Mesothelial cell of epicardium (in vitro differentiated cells): ENCODE results near the gene PPP4R2. TPM values are rescaled to one million over a fixed set of nuclear protein-coding genes. Genes with fewer than 3 reads are reported as not detected.

Source experiments
- DNase-seq, 2 experiments: peaks; one replicate each; pipeline ENCODE4 v3.0.0; 2021; ENCODE audit warnings: low spot score in 2 of 2; ENCODE audit not compliant: unreplicated experiment in 2 of 2
- H3K27ac Mint-ChIP-seq: 2 replicates; pipeline ENCODE4 v1.8.0; 2021; ENCODE audit warnings: mixed read lengths
- H3K27me3 Mint-ChIP-seq: 2 replicates; pipeline ENCODE4 v1.8.0; 2021; ENCODE audit warnings: low read depth, mixed read lengths
- H3K36me3 Mint-ChIP-seq: 2 replicates; pipeline ENCODE4 v1.8.0; 2021; ENCODE audit warnings: mixed read lengths
- H3K4me1 Mint-ChIP-seq: 2 replicates; pipeline ENCODE4 v1.8.0; 2021; ENCODE audit warnings: mixed read lengths
- H3K4me3 Mint-ChIP-seq: 2 replicates; pipeline ENCODE4 v1.8.0; 2021; ENCODE audit warnings: mild to moderate bottlenecking, moderate library complexity, mixed read lengths
- H3K9me3 Mint-ChIP-seq: 2 replicates; pipeline ENCODE4 v1.8.0; 2021; ENCODE audit warnings: mixed read lengths
- total RNA-seq: library from RNA; stranded (reverse); gene quantifications from 3 replicates; pipeline ENCODE4 v1.2.1, GENCODE V29; 2021
- TF ChIP-seq, protein P1 (sequence below): fragments of 200-600 bp; sonication (generic); IDR thresholded peaks from one replicate; pipeline ENCODE4 v1.5.0; 2021; ENCODE audit warnings: antibody characterized with exemption; ENCODE audit not compliant: unreplicated experiment

Gene PPP4R2, protein sequence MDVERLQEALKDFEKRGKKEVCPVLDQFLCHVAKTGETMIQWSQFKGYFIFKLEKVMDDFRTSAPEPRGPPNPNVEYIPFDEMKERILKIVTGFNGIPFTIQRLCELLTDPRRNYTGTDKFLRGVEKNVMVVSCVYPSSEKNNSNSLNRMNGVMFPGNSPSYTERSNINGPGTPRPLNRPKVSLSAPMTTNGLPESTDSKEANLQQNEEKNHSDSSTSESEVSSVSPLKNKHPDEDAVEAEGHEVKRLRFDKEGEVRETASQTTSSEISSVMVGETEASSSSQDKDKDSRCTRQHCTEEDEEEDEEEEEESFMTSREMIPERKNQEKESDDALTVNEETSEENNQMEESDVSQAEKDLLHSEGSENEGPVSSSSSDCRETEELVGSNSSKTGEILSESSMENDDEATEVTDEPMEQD
- total RNA-seq, result 111 to 117 TPM (median 116 TPM) in 3 replicates

- Mint-ChIP-seq H3K4me1 (peaks cover 32% of the 10 kb centered on the region), H3K27ac (peak within 1 kb of the TSS; percentile 87), H3K27me3 (no peaks in the 10 kb centered on the region), H3K4me3 (peak within 1 kb of the TSS; percentile 83), H3K9me3 (no peaks in the 10 kb centered on the region), H3K36me3 (peaks cover 6% of the 10 kb centered on the region)
- TF ChIP-seq, protein P1, sequence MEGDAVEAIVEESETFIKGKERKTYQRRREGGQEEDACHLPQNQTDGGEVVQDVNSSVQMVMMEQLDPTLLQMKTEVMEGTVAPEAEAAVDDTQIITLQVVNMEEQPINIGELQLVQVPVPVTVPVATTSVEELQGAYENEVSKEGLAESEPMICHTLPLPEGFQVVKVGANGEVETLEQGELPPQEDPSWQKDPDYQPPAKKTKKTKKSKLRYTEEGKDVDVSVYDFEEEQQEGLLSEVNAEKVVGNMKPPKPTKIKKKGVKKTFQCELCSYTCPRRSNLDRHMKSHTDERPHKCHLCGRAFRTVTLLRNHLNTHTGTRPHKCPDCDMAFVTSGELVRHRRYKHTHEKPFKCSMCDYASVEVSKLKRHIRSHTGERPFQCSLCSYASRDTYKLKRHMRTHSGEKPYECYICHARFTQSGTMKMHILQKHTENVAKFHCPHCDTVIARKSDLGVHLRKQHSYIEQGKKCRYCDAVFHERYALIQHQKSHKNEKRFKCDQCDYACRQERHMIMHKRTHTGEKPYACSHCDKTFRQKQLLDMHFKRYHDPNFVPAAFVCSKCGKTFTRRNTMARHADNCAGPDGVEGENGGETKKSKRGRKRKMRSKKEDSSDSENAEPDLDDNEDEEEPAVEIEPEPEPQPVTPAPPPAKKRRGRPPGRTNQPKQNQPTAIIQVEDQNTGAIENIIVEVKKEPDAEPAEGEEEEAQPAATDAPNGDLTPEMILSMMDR, result no peak
- DNase-seq, result peak; percentile 83 to 93
Measured at GRCh38 chr3:72996473-72997333, at the start of gene PPP4R2. Gene PPP4R2 (plus strand): TSS chr3:72996811. CDS start chr3:72997038, 227 bp downstream.

DNA sequence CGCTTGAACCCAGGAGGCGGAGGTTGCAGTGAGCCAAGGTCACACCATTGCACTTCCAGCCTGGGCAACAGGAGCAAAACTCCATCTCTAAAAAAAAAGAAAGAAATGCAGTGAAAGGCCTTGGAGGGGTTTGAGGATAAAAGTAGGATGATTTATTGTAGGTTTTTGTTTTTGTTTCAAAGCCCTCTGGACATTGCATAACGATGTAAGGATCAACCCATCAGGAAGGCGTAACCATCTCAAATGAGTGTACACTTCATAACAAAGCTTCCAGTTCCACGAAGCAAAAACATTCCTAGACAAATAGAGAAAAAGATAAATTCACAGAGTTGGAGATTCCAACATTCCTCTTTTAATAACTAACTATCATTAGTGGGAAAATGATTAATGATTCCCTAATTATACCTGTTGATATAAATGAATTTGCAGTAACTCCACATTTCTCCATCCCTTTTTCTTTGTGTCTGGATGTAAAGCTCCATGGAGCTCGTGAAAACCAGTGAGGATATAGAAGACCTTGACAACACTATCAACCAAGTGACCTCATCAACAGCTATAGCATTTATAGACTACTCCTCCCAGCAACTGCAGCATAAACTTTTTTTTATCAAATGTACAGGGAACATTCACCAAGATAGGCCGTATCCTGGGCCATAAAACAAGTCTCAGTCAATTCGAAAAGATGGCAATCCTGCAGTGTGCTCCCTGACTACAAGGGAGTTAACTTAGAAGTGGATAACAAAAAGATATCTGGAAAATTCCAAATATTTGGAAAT is 48.7 kb upstream of the PPP4R2 start:
- TF ChIP-seq, protein P1, result no peak
- H3K9me3 Mint-ChIP-seq, result no peaks in the 10 kb centered on the region
- H3K4me3 Mint-ChIP-seq, result no peak overlapping the region
- peaks cover 2% of the 10 kb centered on the region for H3K36me3 Mint-ChIP-seq
- no peak for DNase-seq
- H3K27me3 Mint-ChIP-seq, result no peaks in the 10 kb centered on the region
- peak overlapping the region; percentile 22 for H3K27ac Mint-ChIP-seq
- peaks cover 7% of the 10 kb centered on the region for H3K4me1 Mint-ChIP-seq

GRCh38 chr3:72949016-72949415 is 47.6 kb upstream of the PPP4R2 start:
- no peak for DNase-seq
- Mint-ChIP-seq H3K4me3 (no peak overlapping the region), H3K4me1 (peaks cover 7% of the 10 kb centered on the region), H3K27me3 (no peaks in the 10 kb centered on the region), H3K9me3 (no peaks in the 10 kb centered on the region), H3K36me3 (peaks cover 2% of the 10 kb centered on the region), H3K27ac (no peak overlapping the region)
- TF ChIP-seq, protein P1, result no peak

DNA sequence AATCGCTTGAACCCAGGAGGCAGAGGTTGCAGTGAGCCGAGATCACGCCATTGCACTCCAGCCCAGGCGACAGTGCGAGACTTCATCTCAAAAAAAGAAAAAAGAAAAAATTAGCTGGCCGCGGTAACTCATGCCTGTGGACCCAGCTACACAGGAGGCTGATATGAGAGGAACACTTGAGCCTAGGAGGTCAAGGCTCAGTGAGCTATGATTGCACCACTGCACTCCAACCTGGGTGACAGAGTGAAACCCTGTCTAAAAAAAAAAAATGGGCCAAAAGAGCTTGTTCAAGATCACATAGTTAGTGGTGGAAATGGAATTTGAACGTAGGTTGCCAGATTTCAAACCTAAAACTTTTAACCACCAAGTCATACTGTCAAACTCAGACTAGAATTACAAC is 46.2 kb upstream of the PPP4R2 start:
- peaks cover 2% of the 10 kb centered on the region for H3K36me3 Mint-ChIP-seq
- TF ChIP-seq, protein P1, result no peak
- no peaks in the 10 kb centered on the region for H3K27me3 Mint-ChIP-seq
- no peak for DNase-seq
- H3K4me1 Mint-ChIP-seq, result peaks cover 7% of the 10 kb centered on the region
- H3K4me3 Mint-ChIP-seq, result no peak overlapping the region
- no peaks in the 10 kb centered on the region for H3K9me3 Mint-ChIP-seq
- H3K27ac Mint-ChIP-seq, result no peak overlapping the region

- Mint-ChIP-seq H3K27ac (no peak overlapping the region), H3K27me3 (no peaks in the 10 kb centered on the region), H3K4me1 (peaks cover 7% of the 10 kb centered on the region), H3K4me3 (no peak overlapping the region), H3K9me3 (no peaks in the 10 kb centered on the region), H3K36me3 (peaks cover 2% of the 10 kb centered on the region)
- TF ChIP-seq, protein P1, result no peak
- DNase-seq, result no peak
Measured at GRCh38 chr3:72950801-72951200, 45.8 kb upstream of the PPP4R2 start.
